ENCODE results near the gene TNFRSF8. TPM values are rescaled to one million over a fixed set of nuclear protein-coding genes. Genes with fewer than 3 reads are reported as not detected.
A peak's percentile ranks its signal among the peaks of the same experiment; 100 is the strongest.

TNFRSF8 gene
- total RNA-seq, 2 donors from 2014 or later, result 3.0 to 6.0 TPM

DNA sequence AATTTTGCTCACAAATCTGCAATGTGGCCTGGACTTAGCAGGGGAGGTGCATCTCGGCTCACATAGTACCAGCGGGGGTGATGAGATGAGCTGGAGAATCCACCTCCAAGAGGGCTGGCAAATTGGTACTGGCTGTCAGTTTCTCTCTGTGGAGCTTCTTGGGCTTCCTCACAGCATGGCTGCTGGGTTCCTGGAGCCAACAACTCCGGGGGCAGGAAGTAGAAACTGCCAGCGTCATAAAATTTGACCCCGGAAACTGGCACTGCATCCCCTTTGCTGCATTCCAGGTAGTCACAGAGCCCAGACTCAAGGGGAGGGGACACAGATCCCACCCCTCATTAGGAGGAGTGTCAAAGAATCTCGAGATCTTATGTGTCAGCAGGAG is 86.7 kb downstream of the TNFRSF8 start:
- no peak for DNase-seq (ENCODE audit: low spot score)
- Histone ChIP-seq H3K36me3 (no peaks in the 10 kb centered on the region), H3K4me3 (no peak overlapping the region), H3K27me3 (no peaks in the 10 kb centered on the region), H3K9me3 (peaks cover 0 to 7% of the 10 kb centered on the region in 2 donors), H3K27ac (no peak overlapping the region), H3K4me1 (peaks cover 0 to 32% of the 10 kb centered on the region in 2 donors)
- TF ChIP-seq, protein P1, sequence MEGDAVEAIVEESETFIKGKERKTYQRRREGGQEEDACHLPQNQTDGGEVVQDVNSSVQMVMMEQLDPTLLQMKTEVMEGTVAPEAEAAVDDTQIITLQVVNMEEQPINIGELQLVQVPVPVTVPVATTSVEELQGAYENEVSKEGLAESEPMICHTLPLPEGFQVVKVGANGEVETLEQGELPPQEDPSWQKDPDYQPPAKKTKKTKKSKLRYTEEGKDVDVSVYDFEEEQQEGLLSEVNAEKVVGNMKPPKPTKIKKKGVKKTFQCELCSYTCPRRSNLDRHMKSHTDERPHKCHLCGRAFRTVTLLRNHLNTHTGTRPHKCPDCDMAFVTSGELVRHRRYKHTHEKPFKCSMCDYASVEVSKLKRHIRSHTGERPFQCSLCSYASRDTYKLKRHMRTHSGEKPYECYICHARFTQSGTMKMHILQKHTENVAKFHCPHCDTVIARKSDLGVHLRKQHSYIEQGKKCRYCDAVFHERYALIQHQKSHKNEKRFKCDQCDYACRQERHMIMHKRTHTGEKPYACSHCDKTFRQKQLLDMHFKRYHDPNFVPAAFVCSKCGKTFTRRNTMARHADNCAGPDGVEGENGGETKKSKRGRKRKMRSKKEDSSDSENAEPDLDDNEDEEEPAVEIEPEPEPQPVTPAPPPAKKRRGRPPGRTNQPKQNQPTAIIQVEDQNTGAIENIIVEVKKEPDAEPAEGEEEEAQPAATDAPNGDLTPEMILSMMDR (IDR thresholded peaks at IDR 0.05), result no peak

DNA sequence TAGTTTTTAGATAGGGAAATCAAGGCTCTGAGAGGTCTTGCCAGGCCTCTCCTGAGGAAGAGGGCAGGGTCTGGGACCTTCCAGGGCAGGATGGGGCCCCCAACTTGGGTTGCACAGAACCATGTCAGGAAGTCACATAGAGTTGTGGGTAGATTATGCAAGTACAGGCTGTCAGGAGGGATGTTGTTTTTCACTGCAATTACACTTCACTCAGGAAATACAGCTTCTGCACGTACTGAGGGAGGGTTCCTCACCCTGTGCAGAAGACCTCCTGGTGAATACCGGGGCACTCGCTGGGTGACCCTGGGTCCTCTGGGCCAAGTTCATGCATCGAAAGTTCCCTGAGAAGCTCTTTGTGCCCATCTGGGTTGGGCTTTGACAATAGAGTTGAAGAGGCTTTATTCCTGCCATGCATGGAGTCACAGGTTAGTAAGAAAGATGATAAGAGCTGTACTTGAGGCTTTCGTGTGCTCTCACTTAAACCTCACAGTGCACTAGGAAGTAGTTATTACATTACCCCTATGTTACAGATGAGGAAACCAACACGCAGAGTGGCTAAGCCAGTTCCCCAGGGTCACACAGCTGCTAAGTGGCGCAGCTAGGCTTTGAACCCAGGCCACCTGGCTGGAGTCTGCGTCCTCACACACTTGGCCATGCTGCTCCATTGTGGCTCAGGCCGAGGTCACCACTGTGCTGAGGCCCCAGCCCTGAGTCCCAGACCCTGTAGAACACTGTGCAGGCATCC is 87.5 kb downstream of the TNFRSF8 start:
- no peak for DNase-seq (ENCODE audit: low spot score)
- Histone ChIP-seq H3K4me1 (peaks cover 0 to 32% of the 10 kb centered on the region in 2 donors), H3K27me3 (no peaks in the 10 kb centered on the region), H3K9me3 (peaks cover 0 to 7% of the 10 kb centered on the region in 2 donors), H3K36me3 (no peaks in the 10 kb centered on the region), H3K27ac (peak overlapping the region in 1 of 2 donors; percentile 5), H3K4me3 (no peak overlapping the region)
- TF ChIP-seq, protein P1 (IDR thresholded peaks at IDR 0.05), result no peak

- Histone ChIP-seq H3K4me1 (peaks cover 0 to 32% of the 10 kb centered on the region in 2 donors), H3K36me3 (no peaks in the 10 kb centered on the region), H3K27me3 (no peaks in the 10 kb centered on the region), H3K9me3 (peaks cover 0 to 7% of the 10 kb centered on the region in 2 donors), H3K4me3 (no peak overlapping the region), H3K27ac (no peak overlapping the region)
- TF ChIP-seq, protein P1 (IDR thresholded peaks at IDR 0.05), result no peak
- no peak for DNase-seq (ENCODE audit: low spot score)
Measured at GRCh38 chr1:12151465-12151864, 88.4 kb downstream of the TNFRSF8 start.

DNA sequence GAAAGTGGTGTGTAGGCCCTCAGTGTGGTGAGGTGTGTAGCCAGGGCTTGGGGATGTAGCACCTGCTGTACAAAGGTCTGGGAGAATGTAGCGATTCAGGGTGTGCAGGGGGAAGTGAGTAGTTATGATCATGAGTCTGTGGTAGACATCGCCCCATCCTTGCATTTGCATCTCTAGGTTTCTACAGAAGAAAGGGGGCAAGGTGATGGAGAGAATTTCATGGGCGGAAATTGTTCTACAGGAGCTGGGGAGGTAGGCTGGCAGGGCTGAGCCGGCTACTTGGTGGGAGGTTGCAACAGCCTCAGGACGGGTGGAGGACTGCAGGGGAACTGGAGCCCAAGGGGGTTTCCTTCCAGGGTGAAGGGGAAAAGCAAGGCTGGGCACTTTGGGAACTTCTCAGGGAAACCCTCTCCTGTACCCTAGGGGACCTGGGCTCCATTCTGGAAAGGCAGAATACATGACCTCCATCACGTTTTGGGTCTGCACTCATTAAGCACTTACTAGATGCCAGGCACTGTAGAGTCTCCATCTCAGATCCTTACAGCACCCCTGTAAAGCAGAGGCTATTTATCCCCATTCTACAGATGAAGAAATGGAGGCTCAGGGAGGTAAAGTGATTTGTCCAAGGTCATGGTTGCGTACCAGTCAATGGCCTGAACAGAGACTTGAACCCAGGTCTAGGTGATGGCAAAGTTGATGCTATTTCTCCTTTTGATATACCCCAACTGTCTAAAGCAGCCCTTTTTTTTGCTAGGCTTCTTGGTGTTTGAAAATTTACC is 89.2 kb downstream of the TNFRSF8 start:
- Histone ChIP-seq H3K9me3 (peaks cover 0 to 7% of the 10 kb centered on the region in 2 donors), H3K27me3 (no peaks in the 10 kb centered on the region), H3K36me3 (no peaks in the 10 kb centered on the region), H3K4me3 (no peak overlapping the region), H3K4me1 (peaks cover 0 to 31% of the 10 kb centered on the region in 2 donors), H3K27ac (peak overlapping the region; percentile 48 to 53)
- no peak for DNase-seq (ENCODE audit: low spot score)
- TF ChIP-seq, protein P1 (IDR thresholded peaks at IDR 0.05), result no peak

- no peak for DNase-seq (ENCODE audit: low spot score)
- H3K9me3 ChIP-seq, result peaks cover 0 to 7% of the 10 kb centered on the region in 2 donors
- H3K4me1 ChIP-seq, result peaks cover 0 to 21% of the 10 kb centered on the region in 2 donors
- H3K36me3 ChIP-seq, result no peaks in the 10 kb centered on the region
- no peaks in the 10 kb centered on the region for H3K27me3 ChIP-seq
- no peak overlapping the region for H3K4me3 ChIP-seq
- H3K27ac ChIP-seq, result peak overlapping the region; percentile 48 to 53
- TF ChIP-seq, protein P1 (IDR thresholded peaks at IDR 0.05), result no peak
Measured at GRCh38 chr1:12153181-12153785, 90.2 kb downstream of the TNFRSF8 start.
